AG08395 (cell line): ENCODE results near the gene IKZF5.
A peak's percentile ranks its signal among the peaks of the same experiment; 100 is the strongest.

Experiments used
- DNase-seq: peaks from one replicate; pipeline ENCODE4 v3.0.0; 2012; ENCODE audit warnings: mixed read lengths, low spot score

The IKZF5 gene

GRCh38 chr10:123014772-123015171 is 6.2 kb upstream of the IKZF5 start:
- DNase-seq: no peak

- DNase-seq: no peak
Measured at GRCh38 chr10:123013456-123014419, 5.1 kb upstream of the IKZF5 start.

GRCh38 chr10:123011987-123012386 is 3.4 kb upstream of the IKZF5 start:
- no peak for DNase-seq

GRCh38 chr10:123009105-123009820 is 668 bp upstream of the IKZF5 start:
- DNase-seq: peak; percentile 8

GRCh38 chr10:123007558-123008354 is 839 bp downstream of the IKZF5 start:
- DNase-seq: peak; percentile 58

GRCh38 chr10:123004298-123004697 is 4.3 kb downstream of the IKZF5 start:
- DNase-seq: no peak

- DNase-seq: no peak
Measured at GRCh38 chr10:123001370-123001769, 7.2 kb downstream of the IKZF5 start.

GRCh38 chr10:123000155-123000554 is 8.4 kb downstream of the IKZF5 start:
- no peak for DNase-seq

GRCh38 chr10:122999347-122999746 is 9.2 kb downstream of the IKZF5 start:
- no peak for DNase-seq

- no peak for DNase-seq
Measured at GRCh38 chr10:122998934-122999333, 9.7 kb downstream of the IKZF5 start.

GRCh38 chr10:122998360-122998917 is 10.2 kb downstream of the IKZF5 start:
- no peak for DNase-seq

GRCh38 chr10:122997864-122998263 is 10.7 kb downstream of the IKZF5 start:
- no peak for DNase-seq

GRCh38 chr10:122995936-122996335 is 12.7 kb downstream of the IKZF5 start:
- no peak for DNase-seq

- no peak for DNase-seq
Measured at GRCh38 chr10:122993797-122994336, 14.7 kb downstream of the IKZF5 start.

GRCh38 chr10:122992031-122992585 is 16.5 kb downstream of the IKZF5 start:
- DNase-seq: no peak

GRCh38 chr10:122990278-122990677 is 18.3 kb downstream of the IKZF5 start:
- no peak for DNase-seq

- DNase-seq: no peak
Measured at GRCh38 chr10:122988501-122988900, 20.1 kb downstream of the IKZF5 start.

GRCh38 chr10:122986335-122986734 is 22.3 kb downstream of the IKZF5 start:
- no peak for DNase-seq

GRCh38 chr10:122984708-122985107 is 23.9 kb downstream of the IKZF5 start:
- DNase-seq: no peak

GRCh38 chr10:122983898-122984297 is 24.7 kb downstream of the IKZF5 start:
- no peak for DNase-seq

GRCh38 chr10:122981066-122981464 is 27.5 kb downstream of the IKZF5 start:
- DNase-seq: peak; percentile 45
